ENCODE results near the gene TMCO4. TPM values are rescaled to one million over a fixed set of nuclear protein-coding genes. Genes with fewer than 3 reads are reported as not detected.

TMCO4 gene
- total and polyA plus RNA-seq, 10 of the 15 experiments (the other 5 are each of a cell fraction or from before 2014, with no cell fraction given), result 2.4 to 20.8 (median 13.0) TPM

GRCh38 chr1:19819701-19820100 lies 20.0 kb upstream of the TMCO4 start (continued):
- TF ChIP-seq CUX1 (IDR thresholded peaks at IDR 0.05; ENCODE audit: insufficient replicate concordance, low read depth, low read length), result no peak
- TF ChIP-seq ZNF217 (IDR thresholded peaks at IDR 0.05), result no peak

GRCh38 chr1:19818324-19818723 lies 18.6 kb upstream of the TMCO4 start:
- CTCF ChIA-PET, result interaction anchor here (1.7 kb wide), 1 partner anchor 57 kb away, joined by 3 read pairs; no protein-coding TSS in a partner anchor
- FAIRE-seq, result no peak
- WGBS (ENCODE audit: insufficient coverage, insufficient replicate concordance, low lambda C conversion rate, missing lambda C conversion rate), result 11% methylated on average over 3 of the region's 3 CpGs
- no peaks in the 10 kb centered on the region for H3K27me3 ChIP-seq (replicated peaks in 1 of 2; ENCODE audit: control insufficient read depth in 2 of 2, insufficient read depth in 2 of 2, low read length in 1 of 2)
- H3K9ac ChIP-seq (ENCODE audit: control insufficient read depth, insufficient read depth, low read length), result no peak overlapping the region
- no peaks in the 10 kb centered on the region for H3K4me1 ChIP-seq (ENCODE audit: control insufficient read depth, insufficient read depth, low read length)
- no peak for TF ChIP-seq CEBPZ (IDR thresholded peaks at IDR 0.05; ENCODE audit: low read depth, low read length)
- no peaks in the 10 kb centered on the region for H3K9me3 ChIP-seq (replicated peaks; ENCODE audit: control insufficient read depth, insufficient read depth, low read length)
- no peak overlapping the region for H3K4me3 ChIP-seq
- H2AFZ ChIP-seq (ENCODE audit: control insufficient read depth, low read depth, low read length), result no peak overlapping the region
- SMC1A ChIA-PET (ENCODE audit: uncharacterized antibody, unreplicated experiment), result no interaction called here
- intact Hi-C loops (cut with micrococcal nuclease; ENCODE audit: unreplicated experiment), result no loop called here
- RAD21 ChIA-PET (ENCODE audit: unreplicated experiment), result no interaction called here
- no peak overlapping the region for H3K4me2 ChIP-seq (ENCODE audit: control insufficient read depth, insufficient read depth)
- no peak for DNase-seq (ENCODE audit: low read depth, low spot score)
- no peak overlapping the region for H3K27ac ChIP-seq (ENCODE audit: control insufficient read depth, insufficient read depth)
- no TSS peak for BruUV-seq (replicated peaks)
- no peaks in the 10 kb centered on the region for H3K36me3 ChIP-seq (ENCODE audit: control insufficient read depth in 2 of 2, insufficient read depth in 2 of 2, low read length in 1 of 2)
- H4K20me1 ChIP-seq (ENCODE audit: control insufficient read depth, insufficient read depth), result no peaks in the 10 kb centered on the region
- POLR2A ChIA-PET, result no interaction called here
- in situ Hi-C loops (cut with MboI), result no loop called here
- no peak for ATAC-seq
- no peaks in the 10 kb centered on the region for H3K79me2 ChIP-seq (ENCODE audit: control insufficient read depth, insufficient read depth, low read length)
